Heart left ventricle (tissue), 13 donors: Measurements from ENCODE around the gene TNFSF4.

Experiments
- POLR2A ChIP-seq, 2 donors: fragments of 450-650 bp; IDR thresholded peaks; one replicate each; pipeline ENCODE4 v1.6.1; 2017; ENCODE audit warnings: antibody characterized with exemption in 2 of 2, mild to moderate bottlenecking in 2 of 2, moderate library complexity in 2 of 2
- TF ChIP-seq, protein P1 (sequence below), 12 donors: fragments of 200-600 bp; sonication (generic) in 4 of 12; IDR thresholded peaks; one replicate each; pipeline versions ENCODE4 v1.5.0 to v1.8.0; 2018 to 2022; ENCODE audit warnings: antibody characterized with exemption in 12 of 12, mild to moderate bottlenecking in 5 of 12
- donor health status: ischemic (EF 13 %, LVEDD 7.1; RV severe dilation, severe dysfunction).
- donor health status: DM: no; HTN: yes; CAD: no.
- donor health status: DM: no; HTN: no; CAD: no.
- donor health status: ischemic (EF 25% LVEDD 6.9; RV normal size, moderate dysfunction).
- donor health status: ischemic (EF 25% LVEDD 5.7; RV mildly dilated, moderate dysfunction).
- donor health status: ischemic (EF 35%, LVEDD 5.7; RV mildly dilated, moderate dysfunction).
- donor health status: nonischemic (EF 11% LVEDD 7.7; RV severe dilation, severe dysfunction).
- donor health status: DM: yes; HTN: yes; CAD: no.
- donor health status: PGD.
- donor health status: ischemic (EF 29% LVEDD 5.4; RV normal size, mild dysfunction).
- donor health status: nonischemic (EF 23%, LVEDD 6.1; RV moderate dilation, normal function).

DNA sequence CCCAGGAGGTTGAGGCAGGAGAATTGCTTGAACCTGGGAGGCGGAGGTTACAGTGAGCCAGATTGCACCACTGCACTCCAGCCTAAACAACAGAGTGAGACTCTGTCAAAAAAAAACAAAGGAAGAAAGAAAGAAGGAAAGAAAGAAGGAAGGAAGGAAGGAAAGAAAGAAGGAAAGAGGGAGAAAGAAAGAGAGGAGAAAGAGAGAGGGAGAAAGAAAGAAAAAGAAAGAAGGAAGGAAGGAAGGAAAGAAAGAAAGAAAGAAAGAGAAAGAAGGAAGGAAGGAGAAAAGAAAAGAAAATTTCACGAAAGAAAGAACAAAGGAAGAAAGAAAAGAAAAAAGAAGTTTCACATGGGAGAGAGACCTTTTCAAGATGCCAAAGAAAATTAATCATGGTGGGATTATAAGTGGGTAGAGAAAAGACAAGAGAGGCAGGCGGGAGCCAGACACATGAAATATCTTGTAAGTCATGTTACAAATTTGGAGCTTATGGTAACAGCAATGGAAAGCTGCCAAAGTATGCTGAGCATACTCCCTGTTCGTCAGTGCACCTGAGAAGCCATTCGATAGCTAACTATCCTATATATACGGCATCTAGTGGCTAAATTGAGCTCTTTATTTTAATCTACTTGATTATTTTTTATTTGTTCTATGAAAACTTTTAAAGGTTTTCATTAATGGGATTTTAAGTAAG, 41.3 kb upstream of the TNFSF4 start:
- TF ChIP-seq, protein P1, sequence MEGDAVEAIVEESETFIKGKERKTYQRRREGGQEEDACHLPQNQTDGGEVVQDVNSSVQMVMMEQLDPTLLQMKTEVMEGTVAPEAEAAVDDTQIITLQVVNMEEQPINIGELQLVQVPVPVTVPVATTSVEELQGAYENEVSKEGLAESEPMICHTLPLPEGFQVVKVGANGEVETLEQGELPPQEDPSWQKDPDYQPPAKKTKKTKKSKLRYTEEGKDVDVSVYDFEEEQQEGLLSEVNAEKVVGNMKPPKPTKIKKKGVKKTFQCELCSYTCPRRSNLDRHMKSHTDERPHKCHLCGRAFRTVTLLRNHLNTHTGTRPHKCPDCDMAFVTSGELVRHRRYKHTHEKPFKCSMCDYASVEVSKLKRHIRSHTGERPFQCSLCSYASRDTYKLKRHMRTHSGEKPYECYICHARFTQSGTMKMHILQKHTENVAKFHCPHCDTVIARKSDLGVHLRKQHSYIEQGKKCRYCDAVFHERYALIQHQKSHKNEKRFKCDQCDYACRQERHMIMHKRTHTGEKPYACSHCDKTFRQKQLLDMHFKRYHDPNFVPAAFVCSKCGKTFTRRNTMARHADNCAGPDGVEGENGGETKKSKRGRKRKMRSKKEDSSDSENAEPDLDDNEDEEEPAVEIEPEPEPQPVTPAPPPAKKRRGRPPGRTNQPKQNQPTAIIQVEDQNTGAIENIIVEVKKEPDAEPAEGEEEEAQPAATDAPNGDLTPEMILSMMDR (IDR thresholded peaks at IDR 0.05), result no peak
- no peak for TF ChIP-seq POLR2A (IDR thresholded peaks at IDR 0.05)
